ENCODE measurements around the gene CHD8.
A peak's percentile ranks its signal among the peaks of the same experiment; 100 is the strongest.

CHD8 gene

DNA sequence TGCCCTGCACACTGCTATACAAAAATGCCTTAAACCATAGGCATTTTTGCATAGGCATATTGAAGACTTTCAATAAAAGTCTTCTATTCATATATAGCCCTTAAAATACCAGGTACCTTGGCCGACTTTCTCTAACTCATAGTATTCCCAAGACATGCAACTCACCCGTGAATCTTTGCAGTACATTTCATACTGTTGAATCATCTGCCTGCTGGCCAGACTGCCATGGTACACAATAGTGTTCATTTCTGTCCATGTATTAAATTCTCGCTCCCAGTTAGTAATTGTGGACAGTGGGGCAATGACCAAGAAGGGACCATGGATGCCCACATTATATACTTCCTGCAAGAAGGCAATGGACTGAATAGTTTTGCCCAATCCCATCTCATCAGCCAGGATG is 47.8 kb downstream of the CHD8 start:
- peak; percentile 62 for DNase-seq (ENCODE audit: low read depth)
- no peak for TF ChIP-seq CTCF (IDR thresholded peaks at IDR 0.05; ENCODE audit: insufficient read depth, low read depth, low read length, missing control alignments)
- H3K4me3 ChIP-seq (ENCODE audit: low read length) = no peak overlapping the region

- DNase-seq (ENCODE audit: low read depth) = no peak
Measured at GRCh38 chr14:21406213-21406612, 49.7 kb downstream of the CHD8 start.

GRCh38 chr14:21405097-21405496 is 50.8 kb downstream of the CHD8 start:
- no peak overlapping the region for H3K4me3 ChIP-seq (ENCODE audit: low read length)
- peak; percentile 39 for DNase-seq (ENCODE audit: low read depth)
- TF ChIP-seq CTCF (IDR thresholded peaks at IDR 0.05; ENCODE audit: insufficient read depth, low read depth, low read length, missing control alignments) = no peak

More at GRCh38 chr14:21406213-21406612, 49.7 kb downstream of the CHD8 start:
- TF ChIP-seq CTCF (IDR thresholded peaks at IDR 0.05; ENCODE audit: insufficient read depth, low read depth, low read length, missing control alignments) = no peak
- H3K4me3 ChIP-seq (ENCODE audit: low read length) = no peak overlapping the region

- no peak for DNase-seq (ENCODE audit: low read depth)
- H3K4me3 ChIP-seq (ENCODE audit: low read length) = no peak overlapping the region
- TF ChIP-seq CTCF (IDR thresholded peaks at IDR 0.05; ENCODE audit: insufficient read depth, low read depth, low read length, missing control alignments) = no peak
Measured at GRCh38 chr14:21399311-21399870, 56.5 kb downstream of the CHD8 start.

DNA sequence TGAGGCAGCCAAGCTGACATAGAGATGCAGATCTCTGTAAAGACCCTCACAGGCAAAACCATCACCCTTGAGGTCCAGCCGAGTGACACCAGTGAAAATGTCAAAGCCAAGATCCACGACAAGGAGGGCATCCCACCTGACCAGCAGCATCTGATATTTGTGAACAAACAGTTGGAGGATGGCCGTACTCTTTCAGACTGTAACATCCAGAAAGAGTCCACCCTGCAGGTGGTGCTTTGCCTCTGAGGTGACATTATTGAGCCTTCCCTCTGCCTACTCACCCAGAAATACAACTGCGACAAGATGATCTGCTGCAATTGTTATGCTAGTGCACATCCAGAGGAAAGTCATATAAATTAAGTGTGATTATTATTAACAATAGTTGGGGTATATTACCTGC is 57.0 kb downstream of the CHD8 start:
- no peak for DNase-seq (ENCODE audit: low read depth)
- no peak for TF ChIP-seq CTCF (IDR thresholded peaks at IDR 0.05; ENCODE audit: insufficient read depth, low read depth, low read length, missing control alignments)
- no peak overlapping the region for H3K4me3 ChIP-seq (ENCODE audit: low read length)

- no peak overlapping the region for H3K4me3 ChIP-seq (ENCODE audit: low read length)
- DNase-seq (ENCODE audit: low read depth) = no peak
- TF ChIP-seq CTCF (IDR thresholded peaks at IDR 0.05; ENCODE audit: insufficient read depth, low read depth, low read length, missing control alignments) = no peak
Measured at GRCh38 chr14:21395450-21395849, 60.5 kb downstream of the CHD8 start.

DNA sequence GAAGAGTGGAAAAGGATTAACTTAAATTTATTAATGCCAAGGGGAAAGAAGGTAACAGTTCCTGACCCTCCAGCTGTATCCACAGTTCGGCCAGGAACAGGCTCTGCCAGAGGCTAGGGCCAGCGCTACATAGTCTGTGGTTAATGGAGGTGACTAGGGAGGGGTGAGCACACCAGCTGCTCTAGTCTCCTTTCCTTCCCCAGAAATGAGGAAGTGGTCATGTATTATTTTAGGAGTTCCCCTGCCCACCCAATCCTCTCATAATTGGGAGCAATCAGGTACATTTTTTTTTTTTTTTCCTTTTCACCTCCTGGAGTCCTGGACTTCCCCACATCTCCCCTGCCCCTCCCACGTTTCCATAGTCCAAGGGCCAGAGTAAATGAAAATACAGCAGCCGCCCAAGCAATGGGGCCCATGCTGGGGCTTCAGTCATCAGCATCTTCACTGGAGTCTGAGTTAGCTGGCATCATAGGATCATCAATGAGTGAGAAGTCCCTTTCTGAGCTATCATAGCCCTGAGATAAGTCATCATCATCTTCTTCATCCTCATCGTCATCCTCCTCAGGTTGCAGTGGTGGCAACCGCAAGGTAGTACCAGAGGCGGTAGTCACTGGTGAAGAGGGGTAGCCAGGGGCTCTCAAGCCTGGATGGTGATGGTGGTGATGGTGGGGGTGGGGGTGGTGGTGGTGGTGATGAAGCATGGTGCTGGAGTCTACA is 70.6 kb downstream of the CHD8 start:
- TF ChIP-seq CTCF (IDR thresholded peaks at IDR 0.05; ENCODE audit: insufficient read depth, low read depth, low read length, missing control alignments) = no peak
- DNase-seq (ENCODE audit: low read depth) = no peak
- no peak overlapping the region for H3K4me3 ChIP-seq (ENCODE audit: low read length)
